ENCODE data around the gene PACS1. TPM values are rescaled to one million over a fixed set of nuclear protein-coding genes. Genes with fewer than 3 reads are reported as not detected.
A peak's percentile ranks its signal among the peaks of the same experiment; 100 is the strongest.

The PACS1 gene
- total RNA-seq, 1 donor from 2014 or later = 30.6 TPM

GRCh38 chr11:66279092-66279734, 209.1 kb downstream of the PACS1 start:
- H3K4me1 Mint-ChIP-seq (ENCODE audit: low read depth, unreplicated experiment) = peaks cover 23% of the 10 kb centered on the region
- peak overlapping the region; percentile 82 for H3K27ac Mint-ChIP-seq (ENCODE audit: unreplicated experiment)
- H3K36me3 Mint-ChIP-seq (ENCODE audit: unreplicated experiment) = no peaks in the 10 kb centered on the region
- no peak for TF ChIP-seq CTCF (IDR thresholded peaks at IDR 0.05; ENCODE audit: partially characterized antibody, unreplicated experiment)
- peaks cover 8% of the 10 kb centered on the region for H3K9me3 Mint-ChIP-seq (ENCODE audit: unreplicated experiment)
- H3K4me3 Mint-ChIP-seq (ENCODE audit: unreplicated experiment) = peak overlapping the region; percentile 89
- peaks cover 15% of the 10 kb centered on the region for H3K27me3 Mint-ChIP-seq (ENCODE audit: unreplicated experiment)
- no peak for DNase-seq

GRCh38 chr11:66280428-66280827, 210.4 kb downstream of the PACS1 start:
- Mint-ChIP-seq H3K36me3 (ENCODE audit: unreplicated experiment) (no peaks in the 10 kb centered on the region), H3K4me3 (ENCODE audit: unreplicated experiment) (peak overlapping the region; percentile 89), H3K9me3 (ENCODE audit: unreplicated experiment) (peaks cover 8% of the 10 kb centered on the region), H3K4me1 (ENCODE audit: low read depth, unreplicated experiment) (peaks cover 24% of the 10 kb centered on the region), H3K27me3 (ENCODE audit: unreplicated experiment) (peaks cover 15% of the 10 kb centered on the region), H3K27ac (ENCODE audit: unreplicated experiment) (peak overlapping the region; percentile 82)
- no peak for TF ChIP-seq CTCF (IDR thresholded peaks at IDR 0.05; ENCODE audit: partially characterized antibody, unreplicated experiment)
- DNase-seq = no peak

- no peak for DNase-seq
- H3K27me3 Mint-ChIP-seq (ENCODE audit: unreplicated experiment) = peaks cover 19% of the 10 kb centered on the region
- no peak for TF ChIP-seq CTCF (IDR thresholded peaks at IDR 0.05; ENCODE audit: partially characterized antibody, unreplicated experiment)
- peaks cover 8% of the 10 kb centered on the region for H3K9me3 Mint-ChIP-seq (ENCODE audit: unreplicated experiment)
- peaks cover 27% of the 10 kb centered on the region for H3K4me1 Mint-ChIP-seq (ENCODE audit: low read depth, unreplicated experiment)
- H3K36me3 Mint-ChIP-seq (ENCODE audit: unreplicated experiment) = no peaks in the 10 kb centered on the region
- H3K27ac Mint-ChIP-seq (ENCODE audit: unreplicated experiment) = peak overlapping the region; percentile 76
- peak overlapping the region; percentile 67 for H3K4me3 Mint-ChIP-seq (ENCODE audit: unreplicated experiment)
These were observed 210.9 kb downstream of the PACS1 start for GRCh38 chr11:66281001-66281400.

GRCh38 chr11:66281776-66282467, 211.8 kb downstream of the PACS1 start:
- H3K9me3 Mint-ChIP-seq (ENCODE audit: unreplicated experiment) = peaks cover 9% of the 10 kb centered on the region

More at GRCh38 chr11:66281776-66282467, 211.8 kb downstream of the PACS1 start:
- peak overlapping the region; percentile 67 for H3K4me3 Mint-ChIP-seq (ENCODE audit: unreplicated experiment)
- H3K27me3 Mint-ChIP-seq (ENCODE audit: unreplicated experiment) = peaks cover 18% of the 10 kb centered on the region
- TF ChIP-seq CTCF (IDR thresholded peaks at IDR 0.05; ENCODE audit: partially characterized antibody, unreplicated experiment) = no peak
- no peaks in the 10 kb centered on the region for H3K36me3 Mint-ChIP-seq (ENCODE audit: unreplicated experiment)
- peak overlapping the region; percentile 76 for H3K27ac Mint-ChIP-seq (ENCODE audit: unreplicated experiment)
- DNase-seq = no peak
- H3K4me1 Mint-ChIP-seq (ENCODE audit: low read depth, unreplicated experiment) = peaks cover 30% of the 10 kb centered on the region

Data from glutamatergic neuron (in vitro differentiated cells).